Activated CD4-positive, alpha-beta T cell treated with anti-CD3 and anti-CD28 coated beads, Interleukin-2, amount 50 U/mL, for 16 hours (primary cell): ENCODE data around the gene OLFML1.
"Not testable (repeated sequence)": the region's sequence is repeated elsewhere in the genome, so short reads cannot be mapped to it uniquely, and the experiment has no call there.

Source experiments
- DNase-seq: peaks from one replicate; pipeline ENCODE4 v3.0.0-alpha.2; 2020

The OLFML1 gene

GRCh38 chr11:7513234-7514098 is 28.2 kb downstream of the OLFML1 start, which contains the start of gene PPFIBP2:
Gene PPFIBP2 (plus strand): TSS chr11:7513999. CDS start chr11:7549476, 35,477 bp downstream.
- peak; percentile 77 for DNase-seq

- DNase-seq = no peak
Measured at GRCh38 chr11:7514099-7514591, 28.8 kb downstream of the OLFML1 start.

- DNase-seq = no peak
Measured at GRCh38 chr11:7515447-7515886, 30.2 kb downstream of the OLFML1 start.

- no peak for DNase-seq
Measured at GRCh38 chr11:7516475-7516874, 31.2 kb downstream of the OLFML1 start.

- not testable (repeated sequence) for DNase-seq
Measured at GRCh38 chr11:7517743-7518142, 32.4 kb downstream of the OLFML1 start.

GRCh38 chr11:7518811-7519562 is 33.7 kb downstream of the OLFML1 start:
- DNase-seq = no peak

- no peak for DNase-seq
Measured at GRCh38 chr11:7520011-7520942, 35.0 kb downstream of the OLFML1 start.

- DNase-seq = no peak
Measured at GRCh38 chr11:7520981-7521487, 35.7 kb downstream of the OLFML1 start.

- no peak for DNase-seq
Measured at GRCh38 chr11:7522121-7522520, 36.8 kb downstream of the OLFML1 start.

GRCh38 chr11:7522546-7522945 is 37.2 kb downstream of the OLFML1 start:
- DNase-seq = no peak

GRCh38 chr11:7523416-7524210 is 38.3 kb downstream of the OLFML1 start:
- DNase-seq = no peak

- no peak for DNase-seq
Measured at GRCh38 chr11:7524462-7525235, 39.3 kb downstream of the OLFML1 start.

GRCh38 chr11:7525424-7525823 is 40.1 kb downstream of the OLFML1 start:
- DNase-seq = no peak

- peak; percentile 31 for DNase-seq
Measured at GRCh38 chr11:7527029-7527428, 41.7 kb downstream of the OLFML1 start.

GRCh38 chr11:7528514-7529049 is 43.3 kb downstream of the OLFML1 start:
- DNase-seq = no peak

- no peak for DNase-seq
Measured at GRCh38 chr11:7530013-7530640, 44.8 kb downstream of the OLFML1 start.

GRCh38 chr11:7531011-7531410 is 45.7 kb downstream of the OLFML1 start:
- DNase-seq = no peak

- DNase-seq = no peak
Measured at GRCh38 chr11:7532405-7533145, 47.3 kb downstream of the OLFML1 start.
